Upper lobe of left lung (tissue), 4 donors: ENCODE data around the gene SNTG2.

Experiments
- POLR2AphosphoS5 ChIP-seq, 2 donors: sonication (generic); formaldehyde crosslinking; IDR thresholded peaks; one replicate each; pipeline ENCODE4 v1.5.1; 2017; ENCODE audit warnings: antibody characterized with exemption in 2 of 2
- TF ChIP-seq, protein P1 (sequence below), 6 experiments: fragments of 450-650 bp in 4 of 6; fragments of 200-600 bp in 2 of 6; sonication (generic) in 2 of 6; IDR thresholded peaks; one replicate each; pipeline ENCODE4 v1.5.1; 2016 to 2019; ENCODE audit warnings: antibody characterized with exemption in 6 of 6

DNA sequence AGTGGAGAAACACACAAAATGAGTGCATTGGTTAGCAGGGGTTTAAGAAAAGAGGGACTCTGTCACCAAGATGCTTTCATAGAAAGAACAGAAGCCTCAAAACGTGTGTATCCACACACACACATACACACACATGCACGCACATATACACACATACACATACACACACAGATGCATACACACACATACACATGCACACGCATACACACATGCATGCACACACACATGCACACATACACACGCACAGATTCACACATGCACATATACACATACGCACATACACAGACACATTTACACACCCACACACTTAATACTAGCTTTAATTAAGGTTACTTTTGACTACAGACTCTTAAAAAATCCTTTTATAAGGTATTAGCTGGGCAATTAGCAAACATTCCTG, 378.0 kb downstream of the SNTG2 start:
- no peak for TF ChIP-seq POLR2AphosphoS5 (IDR thresholded peaks at IDR 0.05)
- TF ChIP-seq, protein P1, sequence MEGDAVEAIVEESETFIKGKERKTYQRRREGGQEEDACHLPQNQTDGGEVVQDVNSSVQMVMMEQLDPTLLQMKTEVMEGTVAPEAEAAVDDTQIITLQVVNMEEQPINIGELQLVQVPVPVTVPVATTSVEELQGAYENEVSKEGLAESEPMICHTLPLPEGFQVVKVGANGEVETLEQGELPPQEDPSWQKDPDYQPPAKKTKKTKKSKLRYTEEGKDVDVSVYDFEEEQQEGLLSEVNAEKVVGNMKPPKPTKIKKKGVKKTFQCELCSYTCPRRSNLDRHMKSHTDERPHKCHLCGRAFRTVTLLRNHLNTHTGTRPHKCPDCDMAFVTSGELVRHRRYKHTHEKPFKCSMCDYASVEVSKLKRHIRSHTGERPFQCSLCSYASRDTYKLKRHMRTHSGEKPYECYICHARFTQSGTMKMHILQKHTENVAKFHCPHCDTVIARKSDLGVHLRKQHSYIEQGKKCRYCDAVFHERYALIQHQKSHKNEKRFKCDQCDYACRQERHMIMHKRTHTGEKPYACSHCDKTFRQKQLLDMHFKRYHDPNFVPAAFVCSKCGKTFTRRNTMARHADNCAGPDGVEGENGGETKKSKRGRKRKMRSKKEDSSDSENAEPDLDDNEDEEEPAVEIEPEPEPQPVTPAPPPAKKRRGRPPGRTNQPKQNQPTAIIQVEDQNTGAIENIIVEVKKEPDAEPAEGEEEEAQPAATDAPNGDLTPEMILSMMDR (IDR thresholded peaks at IDR 0.05), result no peak
